HG02970 (cell line): ENCODE data around the gene SCN4A.
A peak's percentile ranks its signal among the peaks of the same experiment; 100 is the strongest.
"Not testable (repeated sequence)": the region's sequence is repeated elsewhere in the genome, so short reads cannot be mapped to it uniquely, and the experiment has no call there.

ENCODE experiments used
- ATAC-seq: cut with Tn5 transposase; IDR thresholded peaks from one replicate; pipeline ENCODE4 v1.9.1; 2021; ENCODE audit warnings: mild to moderate bottlenecking, moderate library complexity, moderate number of reproducible peaks; ENCODE audit not compliant: unreplicated experiment, low FRiP score

SCN4A gene

GRCh38 chr17:63940584-63940983 lies 32.1 kb downstream of the SCN4A start:
- no peak for ATAC-seq

GRCh38 chr17:63939884-63940283 lies 32.8 kb downstream of the SCN4A start:
- no peak for ATAC-seq

GRCh38 chr17:63939401-63939800 lies 33.3 kb downstream of the SCN4A start:
- ATAC-seq: no peak

- ATAC-seq: no peak
Observed at GRCh38 chr17:63937920-63938319, 34.8 kb downstream of the SCN4A start.

GRCh38 chr17:63937319-63937718 lies 35.4 kb downstream of the SCN4A start:
- ATAC-seq: no peak

- no peak for ATAC-seq
Observed at GRCh38 chr17:63934183-63935112, 38.3 kb downstream of the SCN4A start.

GRCh38 chr17:63933598-63933997 lies 39.1 kb downstream of the SCN4A start:
- ATAC-seq: no peak

GRCh38 chr17:63932721-63933120 lies 40.0 kb downstream of the SCN4A start:
- ATAC-seq: no peak

GRCh38 chr17:63931981-63932561 lies 40.6 kb downstream of the SCN4A start, which contains the start of gene CD79B:
Gene CD79B, minus strand, starts transcription at chr17:63932331. Its CDS starts 70 bp downstream, at chr17:63932261.
- peak; percentile 56 for ATAC-seq

- ATAC-seq: no peak
Observed at GRCh38 chr17:63930951-63931575, 41.7 kb downstream of the SCN4A start.

- ATAC-seq: no peak
Observed at GRCh38 chr17:63929860-63930766, 42.6 kb downstream of the SCN4A start.

GRCh38 chr17:63928966-63929695 lies 43.6 kb downstream of the SCN4A start:
- no peak for ATAC-seq

- no peak for ATAC-seq
Observed at GRCh38 chr17:63928172-63928666, 44.5 kb downstream of the SCN4A start.

GRCh38 chr17:63927464-63928171 lies 45.1 kb downstream of the SCN4A start:
- ATAC-seq: no peak

- no peak for ATAC-seq
Observed at GRCh38 chr17:63926164-63926563, 46.6 kb downstream of the SCN4A start.

GRCh38 chr17:63925615-63926014 lies 47.1 kb downstream of the SCN4A start:
- ATAC-seq: no peak

- not testable (repeated sequence) for ATAC-seq
Observed at GRCh38 chr17:63922402-63922801, 50.3 kb downstream of the SCN4A start.

GRCh38 chr17:63920779-63921178 lies 51.9 kb downstream of the SCN4A start:
- ATAC-seq: not testable (repeated sequence)

GRCh38 chr17:63920050-63920449 lies 52.7 kb downstream of the SCN4A start:
- not testable (repeated sequence) for ATAC-seq
